Transverse colon (tissue), 3 donors: ENCODE data around the gene ASB1.

Source experiments
- CTCF ChIP-seq, 5 experiments: fragments of 200-600 bp in 3 of 5; fragments of 450-650 bp in 2 of 5; sonication (generic) in 3 of 5; IDR thresholded peaks; 1 replicate in 2 of 5; 2 replicates in 3 of 5; pipeline ENCODE4 v1.5.1; 2016 to 2017; ENCODE audit warnings: antibody characterized with exemption in 5 of 5, inconsistent platforms in 3 of 5, mild to moderate bottlenecking in 2 of 5, moderate library complexity in 1 of 5
- EP300 ChIP-seq: sonication (generic); formaldehyde crosslinking; IDR thresholded peaks from one replicate; pipeline ENCODE4 v1.6.1; 2017; ENCODE audit warnings: antibody characterized with exemption, low read depth
- POLR2A ChIP-seq: fragments of 450-650 bp; IDR thresholded peaks from one replicate; pipeline ENCODE4 v1.6.1; 2016; ENCODE audit warnings: antibody characterized with exemption, mild to moderate bottlenecking, moderate library complexity

- TF ChIP-seq CTCF (IDR thresholded peaks at IDR 0.05) (no peak), POLR2A (no peak), EP300 (no peak)
These were observed 12.4 kb downstream of the ASB1 start for GRCh38 chr2:238438856-238439849.
